ENCODE data around the gene GALNTL6.

DNA sequence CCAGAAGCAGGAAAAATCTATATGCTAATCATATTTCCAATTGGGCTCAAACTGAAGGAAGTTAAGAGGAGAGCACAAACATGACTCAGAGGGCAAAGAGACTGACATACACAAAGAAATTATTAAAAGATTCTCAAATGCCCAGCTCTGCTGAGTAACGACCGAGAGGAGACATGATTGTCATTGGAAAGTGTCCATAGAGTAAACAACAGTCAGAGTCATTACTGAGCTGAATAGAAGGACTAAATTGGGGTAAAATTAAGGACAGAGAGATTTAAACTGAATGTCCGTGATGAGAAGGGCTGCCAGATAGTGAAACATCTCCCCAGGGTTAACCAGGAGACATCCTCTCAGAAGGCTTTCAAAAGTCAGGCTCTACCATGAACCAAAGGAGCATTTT lies 1244.2 kb downstream of the GALNTL6 start:
- TF ChIP-seq, protein P1, sequence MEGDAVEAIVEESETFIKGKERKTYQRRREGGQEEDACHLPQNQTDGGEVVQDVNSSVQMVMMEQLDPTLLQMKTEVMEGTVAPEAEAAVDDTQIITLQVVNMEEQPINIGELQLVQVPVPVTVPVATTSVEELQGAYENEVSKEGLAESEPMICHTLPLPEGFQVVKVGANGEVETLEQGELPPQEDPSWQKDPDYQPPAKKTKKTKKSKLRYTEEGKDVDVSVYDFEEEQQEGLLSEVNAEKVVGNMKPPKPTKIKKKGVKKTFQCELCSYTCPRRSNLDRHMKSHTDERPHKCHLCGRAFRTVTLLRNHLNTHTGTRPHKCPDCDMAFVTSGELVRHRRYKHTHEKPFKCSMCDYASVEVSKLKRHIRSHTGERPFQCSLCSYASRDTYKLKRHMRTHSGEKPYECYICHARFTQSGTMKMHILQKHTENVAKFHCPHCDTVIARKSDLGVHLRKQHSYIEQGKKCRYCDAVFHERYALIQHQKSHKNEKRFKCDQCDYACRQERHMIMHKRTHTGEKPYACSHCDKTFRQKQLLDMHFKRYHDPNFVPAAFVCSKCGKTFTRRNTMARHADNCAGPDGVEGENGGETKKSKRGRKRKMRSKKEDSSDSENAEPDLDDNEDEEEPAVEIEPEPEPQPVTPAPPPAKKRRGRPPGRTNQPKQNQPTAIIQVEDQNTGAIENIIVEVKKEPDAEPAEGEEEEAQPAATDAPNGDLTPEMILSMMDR (conservative IDR thresholded peaks at IDR 0.05; ENCODE audit: low read length) = no peak
- TF ChIP-seq EZH2phosphoT487 (IDR thresholded peaks at IDR 0.05; ENCODE audit: borderline replicate concordance) = no peak
